HepG2 (cell line): ENCODE data around the gene SH3YL1. TPM values are rescaled to one million over a fixed set of nuclear protein-coding genes. Genes with fewer than 3 reads are reported as not detected.

Source experiments
- CBX5 ChIP-seq: sonication (generic); formaldehyde crosslinking; IDR thresholded peaks from 2 replicates; pipeline ENCODE4 v1.4.0; 2020; ENCODE audit warnings: missing genetic modification reagents, borderline replicate concordance
- CHD2 ChIP-seq: IDR thresholded peaks from 2 replicates; pipeline ENCODE4 v1.6.1; 2011; ENCODE audit warnings: low read depth, low read length, improper control_type of control experiment
- HOXD1 ChIP-seq: sonication (generic); formaldehyde crosslinking; IDR thresholded peaks from 2 replicates; pipeline ENCODE4 v1.5.0; 2020; ENCODE audit warnings: missing genetic modification reagents
- NFATC3 ChIP-seq: sonication (generic); formaldehyde crosslinking; IDR thresholded peaks from 2 replicates; pipeline ENCODE4 v1.5.1; 2020; ENCODE audit warnings: mild to moderate bottlenecking, missing genetic modification reagents
- REST ChIP-seq, 2 experiments: IDR thresholded peaks; 2 replicates each; pipeline ENCODE4 v1.6.1; 2011 to 2012; ENCODE audit warnings: low read length in 2 of 2, borderline replicate concordance in 1 of 2, low read depth in 1 of 2, mild to moderate bottlenecking in 1 of 2, moderate library complexity in 1 of 2
- SP140L ChIP-seq: sonication (generic); formaldehyde crosslinking; IDR thresholded peaks from 2 replicates; pipeline ENCODE4 v1.4.0; 2020; ENCODE audit warnings: missing genetic modification reagents, borderline replicate concordance
- TBP ChIP-seq: sonication (generic); formaldehyde crosslinking; IDR thresholded peaks from 2 replicates; pipeline ENCODE4 v1.5.0; 2020; ENCODE audit warnings: missing genetic modification reagents
- TSC22D2 ChIP-seq: sonication (generic); formaldehyde crosslinking; IDR thresholded peaks from 2 replicates; pipeline ENCODE4 v1.5.1; 2020; ENCODE audit warnings: missing genetic modification reagents, mild to moderate bottlenecking, borderline replicate concordance
- ZBTB38 ChIP-seq: sonication (generic); formaldehyde crosslinking; IDR thresholded peaks from 2 replicates; pipeline ENCODE4 v1.5.1; 2020; ENCODE audit warnings: mild to moderate bottlenecking, missing genetic modification reagents
- ZEB1 ChIP-seq: IDR thresholded peaks from 2 replicates; pipeline ENCODE4 v1.6.1; 2012; ENCODE audit warnings: mild to moderate bottlenecking, low read depth, inconsistent platforms; ENCODE audit not compliant: insufficient replicate concordance
- ZFP41 ChIP-seq: sonication (generic); formaldehyde crosslinking; IDR thresholded peaks from 2 replicates; pipeline ENCODE4 v1.4.0; 2020; ENCODE audit warnings: mild to moderate bottlenecking, missing genetic modification reagents, borderline replicate concordance
- ZNF138 ChIP-seq: sonication (generic); formaldehyde crosslinking; IDR thresholded peaks from 2 replicates; pipeline ENCODE4 v1.5.0; 2020; ENCODE audit warnings: mild to moderate bottlenecking, low read depth, missing genetic modification reagents
- ZNF33B ChIP-seq: sonication (generic); formaldehyde crosslinking; IDR thresholded peaks from 2 replicates; pipeline ENCODE4 v1.5.1; 2020; ENCODE audit warnings: mild to moderate bottlenecking, missing genetic modification reagents
- ZNF572 ChIP-seq: sonication (generic); formaldehyde crosslinking; IDR thresholded peaks from 2 replicates; pipeline ENCODE4 v1.5.1; 2020; ENCODE audit warnings: mild to moderate bottlenecking, missing genetic modification reagents
- ZNF781 ChIP-seq: sonication (generic); formaldehyde crosslinking; IDR thresholded peaks from 2 replicates; pipeline ENCODE4 v1.5.1; 2020; ENCODE audit warnings: borderline replicate concordance, mild to moderate bottlenecking, missing genetic modification reagents; ENCODE audit errors: not compliant biosample characterization
- polyA plus RNA-seq, 8 experiments: library from polyadenylated mRNA; depleted of rRNA in 3 of 8; stranded (reverse) in 7 of 8; unstranded in 1 of 8; fragments of >200 nt; fragmentation: Illumina TruSeq in 4 of 8; extraction: Trizol in 4 of 8; gene quantifications; 2 replicates each; pipeline versions ENCODE4 v1.2.1 to v1.2.3, GENCODE V29; 2011 to 2016; ENCODE audit warnings: low read depth in 4 of 8, missing spikeins in 1 of 8, mixed read lengths in 1 of 8; ENCODE audit not compliant: insufficient read depth in 1 of 8
- total RNA-seq, 5 experiments: library from RNA; depleted of rRNA; stranded (reverse); fragments of >200 nt; fragmentation: Illumina TruSeq; extraction: Trizol; gene quantifications; 2 replicates each; pipeline ENCODE4 v1.2.3, GENCODE V29; 2016; ENCODE audit warnings: low read depth in 1 of 5
- TF ChIP-seq, protein P1 (sequence below): sonication (generic); formaldehyde crosslinking; IDR thresholded peaks from 2 replicates; pipeline ENCODE4 v1.9.0; 2021; ENCODE audit warnings: mild to moderate bottlenecking, missing genetic modification reagents
- TF ChIP-seq, protein P2 (sequence below): sonication (generic); formaldehyde crosslinking; IDR thresholded peaks from 2 replicates; pipeline ENCODE4 v1.5.0; 2020; ENCODE audit warnings: mild to moderate bottlenecking, missing genetic modification reagents

The SH3YL1 gene
- total and polyA plus RNA-seq, 2 of the 13 experiments (the other 11 are each of a cell fraction or from before 2014, with no cell fraction given) = 13.0 to 48.2 TPM

DNA sequence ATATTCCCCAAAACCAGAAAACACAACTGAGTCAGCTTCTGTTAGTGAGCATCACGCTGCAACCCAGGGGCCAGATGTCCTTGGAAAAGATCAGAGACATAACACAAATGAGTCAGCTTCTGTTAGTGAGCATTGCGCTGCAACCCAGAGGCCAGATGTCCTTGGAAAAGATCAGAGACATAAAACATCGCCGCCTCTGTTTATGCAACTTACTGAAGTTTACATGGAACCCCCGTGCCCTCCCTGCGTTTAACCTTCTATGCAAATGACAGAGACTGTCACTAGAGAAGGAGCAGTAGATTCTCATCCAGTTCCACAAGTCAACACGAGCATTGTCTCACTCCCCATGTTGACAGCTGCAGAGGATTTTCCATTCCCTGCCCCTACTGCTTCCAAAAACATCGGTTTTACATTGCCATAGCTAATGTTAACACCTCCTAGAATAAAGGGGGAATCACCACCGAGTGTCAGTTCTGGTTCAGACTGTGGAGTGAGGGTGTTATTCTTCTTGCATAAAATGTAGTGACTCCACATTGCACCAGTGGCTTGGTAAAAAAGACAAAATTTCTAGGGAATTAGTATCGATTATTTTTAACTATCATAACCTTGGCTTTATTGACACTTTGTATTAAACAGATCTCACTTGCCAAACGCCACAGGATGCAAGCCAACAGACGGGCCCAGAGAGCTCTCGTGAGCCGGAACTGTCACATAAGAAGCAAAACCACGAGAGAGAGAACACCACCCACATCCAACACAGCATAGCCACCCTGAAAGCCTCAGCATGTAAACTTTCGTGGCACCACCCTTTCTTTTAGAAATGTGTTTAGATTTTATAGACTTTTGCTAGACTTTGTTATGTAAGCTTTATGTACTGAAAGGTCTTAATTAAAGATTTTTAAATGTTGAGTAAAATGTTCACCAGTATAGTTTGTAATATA, 87.7 kb downstream of the SH3YL1 start (continued):
- TF ChIP-seq, protein P1, sequence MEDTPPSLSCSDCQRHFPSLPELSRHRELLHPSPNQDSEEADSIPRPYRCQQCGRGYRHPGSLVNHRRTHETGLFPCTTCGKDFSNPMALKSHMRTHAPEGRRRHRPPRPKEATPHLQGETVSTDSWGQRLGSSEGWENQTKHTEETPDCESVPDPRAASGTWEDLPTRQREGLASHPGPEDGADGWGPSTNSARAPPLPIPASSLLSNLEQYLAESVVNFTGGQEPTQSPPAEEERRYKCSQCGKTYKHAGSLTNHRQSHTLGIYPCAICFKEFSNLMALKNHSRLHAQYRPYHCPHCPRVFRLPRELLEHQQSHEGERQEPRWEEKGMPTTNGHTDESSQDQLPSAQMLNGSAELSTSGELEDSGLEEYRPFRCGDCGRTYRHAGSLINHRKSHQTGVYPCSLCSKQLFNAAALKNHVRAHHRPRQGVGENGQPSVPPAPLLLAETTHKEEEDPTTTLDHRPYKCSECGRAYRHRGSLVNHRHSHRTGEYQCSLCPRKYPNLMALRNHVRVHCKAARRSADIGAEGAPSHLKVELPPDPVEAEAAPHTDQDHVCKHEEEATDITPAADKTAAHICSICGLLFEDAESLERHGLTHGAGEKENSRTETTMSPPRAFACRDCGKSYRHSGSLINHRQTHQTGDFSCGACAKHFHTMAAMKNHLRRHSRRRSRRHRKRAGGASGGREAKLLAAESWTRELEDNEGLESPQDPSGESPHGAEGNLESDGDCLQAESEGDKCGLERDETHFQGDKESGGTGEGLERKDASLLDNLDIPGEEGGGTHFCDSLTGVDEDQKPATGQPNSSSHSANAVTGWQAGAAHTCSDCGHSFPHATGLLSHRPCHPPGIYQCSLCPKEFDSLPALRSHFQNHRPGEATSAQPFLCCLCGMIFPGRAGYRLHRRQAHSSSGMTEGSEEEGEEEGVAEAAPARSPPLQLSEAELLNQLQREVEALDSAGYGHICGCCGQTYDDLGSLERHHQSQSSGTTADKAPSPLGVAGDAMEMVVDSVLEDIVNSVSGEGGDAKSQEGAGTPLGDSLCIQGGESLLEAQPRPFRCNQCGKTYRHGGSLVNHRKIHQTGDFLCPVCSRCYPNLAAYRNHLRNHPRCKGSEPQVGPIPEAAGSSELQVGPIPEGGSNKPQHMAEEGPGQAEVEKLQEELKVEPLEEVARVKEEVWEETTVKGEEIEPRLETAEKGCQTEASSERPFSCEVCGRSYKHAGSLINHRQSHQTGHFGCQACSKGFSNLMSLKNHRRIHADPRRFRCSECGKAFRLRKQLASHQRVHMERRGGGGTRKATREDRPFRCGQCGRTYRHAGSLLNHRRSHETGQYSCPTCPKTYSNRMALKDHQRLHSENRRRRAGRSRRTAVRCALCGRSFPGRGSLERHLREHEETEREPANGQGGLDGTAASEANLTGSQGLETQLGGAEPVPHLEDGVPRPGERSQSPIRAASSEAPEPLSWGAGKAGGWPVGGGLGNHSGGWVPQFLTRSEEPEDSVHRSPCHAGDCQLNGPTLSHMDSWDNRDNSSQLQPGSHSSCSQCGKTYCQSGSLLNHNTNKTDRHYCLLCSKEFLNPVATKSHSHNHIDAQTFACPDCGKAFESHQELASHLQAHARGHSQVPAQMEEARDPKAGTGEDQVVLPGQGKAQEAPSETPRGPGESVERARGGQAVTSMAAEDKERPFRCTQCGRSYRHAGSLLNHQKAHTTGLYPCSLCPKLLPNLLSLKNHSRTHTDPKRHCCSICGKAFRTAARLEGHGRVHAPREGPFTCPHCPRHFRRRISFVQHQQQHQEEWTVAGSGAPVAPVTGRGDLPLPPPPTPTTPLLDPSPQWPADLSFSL = peak; percentile 66
- TF ChIP-seq NFATC3 (CRISPR knock-in tag) = no peak
- no peak for TF ChIP-seq TBP (CRISPR knock-in tag)
- TF ChIP-seq SP140L = no peak; the same call in 1 of the 2 replicates
- TF ChIP-seq, protein P2, sequence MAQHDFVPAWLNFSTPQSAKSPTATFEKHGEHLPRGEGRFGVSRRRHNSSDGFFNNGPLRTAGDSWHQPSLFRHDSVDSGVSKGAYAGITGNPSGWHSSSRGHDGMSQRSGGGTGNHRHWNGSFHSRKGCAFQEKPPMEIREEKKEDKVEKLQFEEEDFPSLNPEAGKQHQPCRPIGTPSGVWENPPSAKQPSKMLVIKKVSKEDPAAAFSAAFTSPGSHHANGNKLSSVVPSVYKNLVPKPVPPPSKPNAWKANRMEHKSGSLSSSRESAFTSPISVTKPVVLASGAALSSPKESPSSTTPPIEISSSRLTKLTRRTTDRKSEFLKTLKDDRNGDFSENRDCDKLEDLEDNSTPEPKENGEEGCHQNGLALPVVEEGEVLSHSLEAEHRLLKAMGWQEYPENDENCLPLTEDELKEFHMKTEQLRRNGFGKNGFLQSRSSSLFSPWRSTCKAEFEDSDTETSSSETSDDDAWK (CRISPR knock-in tag) = no peak
- no peak; a peak in 1 of 4 replicates for TF ChIP-seq REST (IDR thresholded peaks at IDR 0.05; ENCODE audit: borderline replicate concordance in 1 of 2, low read depth in 1 of 2, low read length in 2 of 2)
- TF ChIP-seq ZFP41 (CRISPR knock-in tag) = no peak
- no peak for TF ChIP-seq ZNF572
- TF ChIP-seq HOXD1 (CRISPR knock-in tag) = peak; percentile 89
- TF ChIP-seq ZNF33B (CRISPR knock-in tag) = no peak
- peak; percentile 30; the same call in 1 of the 2 replicates for TF ChIP-seq ZBTB38 (CRISPR knock-in tag)
- peak; percentile 66; the same call in 1 of the 2 replicates for TF ChIP-seq CBX5 (CRISPR knock-in tag)
- 0 out of 2 replicates have a peak, but pooled peaks have one; percentile 50 for TF ChIP-seq TSC22D2 (CRISPR knock-in tag)
- TF ChIP-seq CHD2 = no peak
- TF ChIP-seq ZNF781 (CRISPR knock-in tag) = no peak
- TF ChIP-seq ZNF138 (CRISPR knock-in tag) = 0 out of 2 replicates have a peak, but pooled peaks have one; percentile 40
- peak; percentile 65 for TF ChIP-seq ZEB1
